Measurements from ENCODE around the gene VPS16. TPM values are rescaled to one million over a fixed set of nuclear protein-coding genes. Genes with fewer than 3 reads are reported as not detected.

The VPS16 gene
- total RNA-seq, 2 experiments from 2014 or later: 32.6 to 39.0 TPM

DNA sequence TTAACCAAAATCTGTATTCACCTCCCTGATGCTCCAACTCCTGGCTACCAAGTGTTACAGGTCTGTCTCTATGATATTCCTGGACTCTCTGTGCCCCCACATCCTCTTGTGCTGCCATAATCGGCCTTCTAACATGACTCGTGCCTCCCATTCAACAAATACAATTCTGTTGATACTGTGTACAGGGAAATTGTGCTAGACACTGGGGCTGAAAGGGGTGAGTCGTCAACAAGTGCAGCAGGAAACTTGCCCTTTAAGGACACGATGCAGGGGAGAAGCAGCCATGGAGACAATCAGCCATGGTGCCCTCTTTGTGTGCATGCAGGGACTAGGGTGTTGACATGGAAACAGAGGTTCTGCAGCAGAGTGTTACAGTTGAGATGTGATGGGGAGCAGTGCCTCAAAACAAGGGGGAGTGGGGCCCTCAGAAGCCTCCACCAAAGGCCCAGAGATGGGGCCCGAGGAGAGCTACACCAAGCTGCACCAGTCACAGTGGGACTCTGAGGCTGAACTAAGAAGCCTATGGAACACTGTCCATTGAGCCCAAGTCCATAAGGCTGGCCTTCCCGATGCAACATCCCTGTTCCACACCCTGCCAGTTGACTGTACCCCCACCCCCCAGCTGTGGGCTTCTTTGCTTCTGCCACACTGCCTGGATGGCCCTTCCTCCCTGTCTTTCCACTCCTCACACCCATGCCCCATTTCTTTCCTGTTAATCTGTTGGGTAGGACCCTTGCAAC lies 3.2 kb upstream of the VPS16 start:
- no peaks in the 10 kb centered on the region for H3K9me3 ChIP-seq (ENCODE audit: low read length)
- no peak overlapping the region for H3K27ac ChIP-seq (ENCODE audit: low read depth, low read length, poor library complexity, severe bottlenecking)
- H4K20me1 ChIP-seq (ENCODE audit: insufficient read depth, low read length): no peaks in the 10 kb centered on the region
- ChIA-PET CTCF (ENCODE audit: unreplicated experiment) (no interaction called here), POLR2A (no interaction called here)
- no peak overlapping the region for H3K4me2 ChIP-seq (ENCODE audit: low read length)
- no peaks in the 10 kb centered on the region for H3K36me3 ChIP-seq (ENCODE audit: insufficient read depth, low read length)
- no TSS peak for BruUV-seq (replicated peaks)
- intact Hi-C loops (cut with micrococcal nuclease; ENCODE audit: unreplicated experiment): no loop called here
- DNase-seq (ENCODE audit: low spot score): no peak
- H3K9me2 ChIP-seq (ENCODE audit: insufficient read depth, low read length): no peaks in the 10 kb centered on the region
- H3K4me3 ChIP-seq (ENCODE audit: low read depth, low read length, poor library complexity, severe bottlenecking): no peak overlapping the region
- H3K79me2 ChIP-seq (ENCODE audit: insufficient read depth, low read depth, low read length): no peaks in the 10 kb centered on the region
- H2AFZ ChIP-seq (ENCODE audit: low read length): no peak overlapping the region
- TF ChIP-seq EZH2phosphoT487 (IDR thresholded peaks at IDR 0.05; ENCODE audit: borderline replicate concordance, low read depth, low read length): no peak
- TF ChIP-seq CTCF (conservative IDR thresholded peaks at IDR 0.05; ENCODE audit: low read length): no peak
- H3K4me1 ChIP-seq (ENCODE audit: insufficient read depth, low read length, poor library complexity, severe bottlenecking): peaks cover 10% of the 10 kb centered on the region

DNA sequence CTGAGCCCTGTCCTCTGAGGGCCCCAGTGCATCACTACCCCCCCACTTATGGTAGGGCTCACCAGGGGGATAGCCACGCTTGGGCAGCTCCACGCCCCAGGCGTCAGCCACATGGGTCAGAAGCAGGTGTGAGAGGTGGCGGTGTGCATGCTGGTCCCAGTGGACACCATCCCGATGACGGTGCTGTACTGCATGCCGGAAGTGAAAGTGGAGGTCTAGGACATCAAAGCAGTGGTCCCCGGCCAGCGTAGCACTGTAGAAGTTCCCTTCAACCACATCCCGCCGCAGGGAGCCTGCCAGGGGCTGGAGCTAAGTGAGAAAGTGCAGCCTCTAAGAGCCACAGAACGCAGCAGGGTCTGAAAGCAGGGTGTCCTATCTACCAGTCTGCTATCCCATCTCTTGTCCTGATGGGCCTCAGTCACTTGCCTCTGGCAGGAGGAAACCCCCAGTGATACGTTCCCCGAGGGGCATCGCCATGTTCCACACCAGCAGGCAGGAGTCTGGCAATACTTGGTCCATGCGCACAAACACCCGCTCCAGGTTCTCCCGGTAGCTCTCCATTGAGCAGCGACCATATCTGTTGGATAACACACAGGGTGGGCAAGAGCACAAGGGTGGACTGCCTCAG lies 2.3 kb upstream of the VPS16 start:
- intact Hi-C loops (cut with micrococcal nuclease; ENCODE audit: unreplicated experiment): no loop called here
- H3K36me3 ChIP-seq (ENCODE audit: insufficient read depth, low read length): no peaks in the 10 kb centered on the region
- H4K20me1 ChIP-seq (ENCODE audit: insufficient read depth, low read length): no peaks in the 10 kb centered on the region
- no peaks in the 10 kb centered on the region for H3K9me2 ChIP-seq (ENCODE audit: insufficient read depth, low read length)
- no peak overlapping the region for H2AFZ ChIP-seq (ENCODE audit: low read length)
- ChIA-PET POLR2A (no interaction called here), CTCF (ENCODE audit: unreplicated experiment) (no interaction called here)
- no peak overlapping the region for H3K4me3 ChIP-seq (ENCODE audit: low read depth, low read length, poor library complexity, severe bottlenecking)
- no peaks in the 10 kb centered on the region for H3K79me2 ChIP-seq (ENCODE audit: insufficient read depth, low read depth, low read length)
- DNase-seq (ENCODE audit: low spot score): no peak
- peaks cover 10% of the 10 kb centered on the region for H3K4me1 ChIP-seq (ENCODE audit: insufficient read depth, low read length, poor library complexity, severe bottlenecking)
- H3K27ac ChIP-seq (ENCODE audit: low read depth, low read length, poor library complexity, severe bottlenecking): no peak overlapping the region
- BruUV-seq (replicated peaks): no TSS peak
- no peaks in the 10 kb centered on the region for H3K9me3 ChIP-seq (ENCODE audit: low read length)
- H3K4me2 ChIP-seq (ENCODE audit: low read length): no peak overlapping the region
- TF ChIP-seq EZH2phosphoT487 (IDR thresholded peaks at IDR 0.05; ENCODE audit: borderline replicate concordance, low read depth, low read length) (no peak), CTCF (conservative IDR thresholded peaks at IDR 0.05; ENCODE audit: low read length) (no peak)
